Mononuclear cell (primary cell): ENCODE data around the gene NPTN. TPM values are rescaled to one million over a fixed set of nuclear protein-coding genes. Genes with fewer than 3 reads are reported as not detected.

Experiments used
- H3K27me3 ChIP-seq: 2 replicates; pipeline ENCODE4 v1.6.0; 2011; ENCODE audit warnings: low read length, control low read depth; ENCODE audit not compliant: insufficient read depth
- H3K4me1 ChIP-seq: 2 replicates; pipeline ENCODE4 v1.5.1; 2011; ENCODE audit warnings: mild to moderate bottlenecking, low read length, control low read depth; ENCODE audit not compliant: insufficient read depth
- H3K4me3 ChIP-seq: 2 replicates; pipeline ENCODE4 v1.5.1; 2011; ENCODE audit warnings: mild to moderate bottlenecking, low read length, moderate library complexity
- H3K9me3 ChIP-seq: 2 replicates; pipeline ENCODE4 v1.5.1; 2011; ENCODE audit warnings: low read depth, mild to moderate bottlenecking, control low read depth, low read length
- total RNA-seq: library from RNA; depleted of rRNA; stranded (reverse); fragments of >200 nt; gene quantifications from one replicate; pipeline ENCODE4 v1.2.3, GENCODE V29; 2012

The NPTN gene
- total RNA-seq, 1 donor: 40.4 TPM

DNA sequence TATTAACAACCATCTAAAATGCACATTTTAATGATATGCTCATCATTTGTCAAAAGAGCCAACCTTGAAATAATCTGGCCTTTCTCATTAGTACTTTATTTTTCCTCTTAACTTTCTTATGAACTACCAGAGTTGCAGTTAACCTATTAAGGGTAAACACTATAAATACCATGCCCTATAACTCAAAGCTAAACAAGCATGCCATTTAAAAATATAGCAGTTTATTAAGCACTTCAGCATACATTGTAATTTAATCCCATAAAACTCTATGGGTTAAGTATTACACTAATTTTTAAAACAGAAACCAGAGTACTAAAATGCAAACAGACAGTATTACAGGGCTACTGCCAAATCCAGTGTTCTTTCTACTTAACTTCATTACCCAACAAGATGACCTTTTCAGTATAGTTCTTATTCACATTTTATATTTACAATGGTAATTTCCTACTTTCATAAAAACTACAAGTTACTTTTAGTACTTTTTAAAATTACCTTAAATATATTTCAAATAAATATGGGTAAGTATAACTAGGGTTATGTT lies 11.8 kb downstream of the NPTN start:
- no peaks in the 10 kb centered on the region for H3K4me1 ChIP-seq

DNA sequence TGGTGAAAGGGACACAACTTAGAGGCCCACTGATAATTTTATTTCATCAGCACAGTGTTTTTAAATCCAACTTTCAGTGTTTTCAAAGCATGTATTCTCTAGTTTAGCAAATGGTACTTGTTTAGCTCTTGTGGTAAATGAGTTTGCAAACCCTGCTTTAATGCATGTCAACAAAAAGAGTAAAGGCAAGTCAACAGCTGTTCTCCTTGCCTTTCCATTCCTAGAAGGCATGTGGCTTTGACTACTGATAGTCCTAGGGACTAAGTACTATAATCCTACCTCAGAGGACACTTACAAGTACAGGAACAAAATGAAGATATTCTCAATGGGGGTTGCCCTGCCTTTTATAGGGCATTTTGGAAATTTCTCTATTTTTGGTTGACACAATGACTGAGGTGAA lies 13.1 kb downstream of the NPTN start:
- Histone ChIP-seq H3K4me1 (no peaks in the 10 kb centered on the region), H3K4me3 (no peak overlapping the region), H3K9me3 (no peaks in the 10 kb centered on the region), H3K27me3 (no peaks in the 10 kb centered on the region)

More for the DNA sequence above, 11.8 kb downstream of the NPTN start:
- no peaks in the 10 kb centered on the region for H3K9me3 ChIP-seq
- H3K27me3 ChIP-seq: no peaks in the 10 kb centered on the region
- H3K4me3 ChIP-seq: no peak overlapping the region

- Histone ChIP-seq H3K4me3 (no peak overlapping the region), H3K4me1 (no peaks in the 10 kb centered on the region), H3K27me3 (no peaks in the 10 kb centered on the region), H3K9me3 (no peaks in the 10 kb centered on the region)
Measured at GRCh38 chr15:73617913-73618312, 15.3 kb downstream of the NPTN start.

DNA sequence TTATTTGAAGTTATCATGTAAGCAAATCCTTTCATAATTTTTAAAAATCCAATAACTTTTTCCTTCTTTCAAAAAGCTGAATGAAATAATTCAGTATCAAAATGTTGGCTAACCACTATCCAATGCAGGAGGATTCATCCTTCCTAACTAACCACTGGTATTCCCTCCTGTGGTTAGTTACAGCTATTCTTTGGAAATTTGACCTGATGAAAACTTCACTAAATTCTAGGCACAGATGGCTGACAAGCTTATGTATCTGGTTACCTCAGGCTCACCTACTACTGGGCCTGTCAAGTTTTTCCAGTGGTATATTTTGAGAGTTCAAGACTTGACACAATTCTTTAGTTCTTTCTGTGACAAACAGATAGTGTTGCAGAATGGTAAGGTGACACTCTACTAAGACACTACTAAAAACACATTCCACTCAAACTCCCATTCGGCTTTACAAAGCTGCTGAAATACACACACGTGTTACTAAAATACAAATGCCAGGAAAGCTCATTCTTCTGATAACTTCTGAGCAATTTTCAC lies 15.8 kb downstream of the NPTN start:
- Histone ChIP-seq H3K4me1 (no peaks in the 10 kb centered on the region), H3K27me3 (no peaks in the 10 kb centered on the region), H3K9me3 (no peaks in the 10 kb centered on the region), H3K4me3 (no peak overlapping the region)

- Histone ChIP-seq H3K4me3 (no peak overlapping the region), H3K27me3 (no peaks in the 10 kb centered on the region), H3K4me1 (peaks cover 21% of the 10 kb centered on the region), H3K9me3 (no peaks in the 10 kb centered on the region)
Measured at GRCh38 chr15:73608941-73609340, 24.2 kb downstream of the NPTN start.

DNA sequence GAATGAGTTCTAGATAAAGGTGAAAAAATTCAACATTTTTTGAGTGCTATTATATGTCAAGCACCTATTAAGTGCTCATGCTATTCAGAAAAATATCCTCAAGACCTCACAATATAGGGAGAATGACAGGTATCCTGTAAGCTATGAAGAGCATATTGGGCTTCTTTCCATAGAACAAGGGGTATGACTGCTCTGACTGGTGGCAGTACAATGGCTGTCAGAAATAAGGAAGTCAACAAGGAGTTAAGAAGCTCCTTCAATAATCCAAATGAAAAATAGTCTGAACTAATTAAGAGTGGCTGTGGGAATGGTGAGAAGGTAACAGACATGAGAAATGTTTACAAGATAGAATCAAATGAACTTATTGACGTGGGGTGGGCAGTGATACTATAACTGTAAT lies 24.7 kb downstream of the NPTN start:
- Histone ChIP-seq H3K4me1 (peaks cover 21% of the 10 kb centered on the region), H3K4me3 (no peak overlapping the region), H3K9me3 (no peaks in the 10 kb centered on the region), H3K27me3 (no peaks in the 10 kb centered on the region)

DNA sequence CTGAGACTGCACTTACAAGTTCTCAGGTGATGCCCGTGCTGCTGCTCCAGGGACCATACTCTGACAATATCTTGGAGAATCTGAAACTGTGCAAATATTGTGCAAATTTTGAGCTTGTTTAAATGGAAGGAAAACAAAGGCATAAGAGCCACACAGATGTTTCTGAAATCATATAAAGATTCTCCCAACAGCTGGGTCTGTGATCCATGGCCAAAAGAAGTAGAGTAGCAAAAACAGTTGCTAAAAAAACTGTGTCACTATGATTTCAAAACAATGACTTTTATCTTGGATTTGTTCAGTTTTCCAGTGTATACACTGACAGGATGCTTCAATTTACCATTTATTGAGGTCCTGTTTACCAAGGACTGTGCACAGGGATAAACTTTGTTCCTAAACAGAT lies 25.3 kb downstream of the NPTN start:
- H3K4me1 ChIP-seq: peaks cover 26% of the 10 kb centered on the region
- no peaks in the 10 kb centered on the region for H3K9me3 ChIP-seq
- no peaks in the 10 kb centered on the region for H3K27me3 ChIP-seq
- H3K4me3 ChIP-seq: no peak overlapping the region

DNA sequence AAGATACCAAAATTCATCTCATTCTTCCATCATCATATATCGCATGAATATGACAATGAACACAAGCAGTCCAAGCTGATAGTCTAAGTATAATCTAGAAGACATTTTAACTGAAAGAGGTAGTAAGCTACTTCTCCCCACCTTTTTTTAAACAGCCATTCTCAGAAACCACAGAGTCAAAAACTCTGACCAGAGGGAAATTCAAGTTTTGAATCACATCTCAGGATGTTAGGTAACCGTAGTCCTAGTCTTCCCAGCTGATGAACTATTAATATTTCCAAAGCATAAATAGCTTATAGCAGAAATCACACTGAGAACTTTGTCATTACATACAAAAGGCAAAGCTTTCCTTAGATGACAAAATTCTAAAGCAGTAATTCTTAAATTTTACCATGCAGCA lies 25.8 kb downstream of the NPTN start:
- no peaks in the 10 kb centered on the region for H3K27me3 ChIP-seq
- H3K9me3 ChIP-seq: no peaks in the 10 kb centered on the region
- H3K4me3 ChIP-seq: no peak overlapping the region
- H3K4me1 ChIP-seq: peaks cover 30% of the 10 kb centered on the region

DNA sequence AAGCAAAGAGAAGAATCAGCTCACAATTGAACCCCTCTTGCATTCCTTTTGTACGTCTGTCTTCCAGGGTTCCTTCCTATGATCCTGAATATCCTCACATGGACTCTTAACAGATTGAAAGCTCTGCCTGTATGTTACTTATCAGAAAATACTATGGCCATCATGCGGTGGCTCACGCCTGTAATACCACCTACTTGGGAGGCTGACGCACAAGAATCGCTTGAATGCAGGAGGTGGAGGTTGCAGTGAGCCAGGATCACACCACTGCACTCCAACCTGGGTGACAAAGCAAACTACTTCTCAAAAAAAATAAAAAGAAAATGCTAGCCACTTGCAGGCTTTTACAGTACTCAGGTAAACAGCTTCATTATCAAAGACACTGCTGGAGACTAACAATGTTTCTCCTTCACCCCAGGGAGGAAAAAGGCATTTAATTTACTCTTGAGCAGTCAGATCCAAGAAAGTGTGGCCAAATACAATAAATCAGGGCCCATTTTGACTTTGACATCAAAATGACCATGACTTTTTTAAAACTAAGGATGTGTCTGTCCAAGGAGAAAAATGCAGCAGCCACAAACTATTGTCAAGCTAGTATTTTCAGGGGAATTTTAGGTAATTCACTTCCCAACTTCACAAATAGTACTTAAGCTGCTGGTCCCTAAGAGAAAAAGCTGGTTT lies 27.3 kb downstream of the NPTN start:
- H3K4me1 ChIP-seq: peaks cover 45% of the 10 kb centered on the region
- H3K9me3 ChIP-seq: no peaks in the 10 kb centered on the region
- no peaks in the 10 kb centered on the region for H3K27me3 ChIP-seq
- H3K4me3 ChIP-seq: no peak overlapping the region

GRCh38 chr15:73604477-73604876 lies 28.7 kb downstream of the NPTN start:
- H3K27me3 ChIP-seq: no peaks in the 10 kb centered on the region
- peaks cover 48% of the 10 kb centered on the region for H3K4me1 ChIP-seq
- no peaks in the 10 kb centered on the region for H3K9me3 ChIP-seq

DNA sequence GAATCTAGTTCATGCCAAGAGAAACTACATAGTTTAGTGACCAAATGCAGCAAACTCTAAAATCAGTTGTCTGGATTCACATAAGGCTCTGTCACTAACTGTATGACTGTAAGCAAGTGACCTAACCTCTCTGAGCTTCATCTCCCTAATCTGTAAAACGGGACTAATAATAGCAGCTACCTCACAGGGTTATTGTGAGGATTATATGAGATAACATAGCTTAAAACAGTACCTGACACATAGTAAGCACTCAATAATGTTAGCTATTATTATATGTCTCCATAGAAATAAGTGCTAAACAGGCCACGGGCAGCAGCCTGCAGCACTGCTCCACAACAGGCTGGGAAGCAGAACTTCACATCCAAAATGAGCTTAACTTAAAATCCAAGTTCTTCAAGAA lies 30.2 kb downstream of the NPTN start:
- Histone ChIP-seq H3K9me3 (no peaks in the 10 kb centered on the region), H3K4me3 (no peak overlapping the region), H3K27me3 (no peaks in the 10 kb centered on the region), H3K4me1 (peaks cover 41% of the 10 kb centered on the region)

More at GRCh38 chr15:73604477-73604876, 28.7 kb downstream of the NPTN start:
- no peak overlapping the region for H3K4me3 ChIP-seq

GRCh38 chr15:73602446-73602843 lies 30.7 kb downstream of the NPTN start:
- H3K9me3 ChIP-seq: no peaks in the 10 kb centered on the region
- peaks cover 35% of the 10 kb centered on the region for H3K4me1 ChIP-seq
- no peaks in the 10 kb centered on the region for H3K27me3 ChIP-seq
- no peak overlapping the region for H3K4me3 ChIP-seq

DNA sequence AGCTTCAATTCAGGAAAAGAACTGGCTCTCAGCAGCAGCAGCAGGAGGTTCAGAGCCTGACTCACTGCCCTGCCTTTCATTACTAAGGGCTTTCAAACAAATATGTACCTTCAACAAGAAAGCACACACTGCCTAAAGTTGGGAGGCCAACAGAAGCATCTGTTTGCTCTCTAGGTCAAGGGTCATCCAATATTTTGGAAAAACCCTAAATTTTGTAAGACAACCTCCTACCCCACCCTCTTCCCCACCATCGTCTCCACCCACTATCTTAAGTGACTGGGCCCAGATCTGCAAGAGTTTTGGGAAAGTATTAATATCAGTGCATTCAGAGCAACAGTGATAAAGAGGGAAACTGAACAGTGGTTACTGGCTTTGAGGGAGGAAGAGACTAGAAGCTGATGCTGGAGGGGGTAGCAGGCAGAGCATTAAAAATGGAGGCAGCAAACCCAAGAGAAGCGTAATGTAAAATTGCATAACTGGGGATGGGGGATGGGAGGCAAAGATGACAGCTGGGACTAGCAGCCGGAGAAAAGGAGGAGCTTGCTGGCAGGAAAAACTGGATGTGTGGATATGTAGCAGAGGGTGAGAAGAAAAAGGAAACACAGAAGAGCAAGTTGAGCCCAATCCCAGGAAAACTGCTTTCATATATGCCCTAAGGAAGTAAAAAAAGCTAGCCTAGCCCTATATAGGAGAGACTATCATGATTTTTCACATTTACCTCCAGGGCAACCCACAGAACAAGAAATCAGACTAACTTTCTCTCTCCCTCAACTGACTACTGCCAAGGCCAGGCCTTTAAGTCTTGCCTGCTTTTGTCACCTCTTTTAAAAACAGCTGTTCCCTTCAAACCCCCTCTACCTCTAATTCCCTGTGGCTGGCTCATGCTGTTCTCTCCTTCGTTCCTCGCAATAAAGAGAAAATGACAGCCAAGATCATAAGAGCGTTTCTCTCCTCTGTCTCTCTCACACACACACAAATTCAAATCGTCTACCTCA lies 31.4 kb downstream of the NPTN start:
- Histone ChIP-seq H3K4me3 (no peak overlapping the region), H3K9me3 (no peaks in the 10 kb centered on the region), H3K4me1 (peaks cover 29% of the 10 kb centered on the region), H3K27me3 (no peaks in the 10 kb centered on the region)

DNA sequence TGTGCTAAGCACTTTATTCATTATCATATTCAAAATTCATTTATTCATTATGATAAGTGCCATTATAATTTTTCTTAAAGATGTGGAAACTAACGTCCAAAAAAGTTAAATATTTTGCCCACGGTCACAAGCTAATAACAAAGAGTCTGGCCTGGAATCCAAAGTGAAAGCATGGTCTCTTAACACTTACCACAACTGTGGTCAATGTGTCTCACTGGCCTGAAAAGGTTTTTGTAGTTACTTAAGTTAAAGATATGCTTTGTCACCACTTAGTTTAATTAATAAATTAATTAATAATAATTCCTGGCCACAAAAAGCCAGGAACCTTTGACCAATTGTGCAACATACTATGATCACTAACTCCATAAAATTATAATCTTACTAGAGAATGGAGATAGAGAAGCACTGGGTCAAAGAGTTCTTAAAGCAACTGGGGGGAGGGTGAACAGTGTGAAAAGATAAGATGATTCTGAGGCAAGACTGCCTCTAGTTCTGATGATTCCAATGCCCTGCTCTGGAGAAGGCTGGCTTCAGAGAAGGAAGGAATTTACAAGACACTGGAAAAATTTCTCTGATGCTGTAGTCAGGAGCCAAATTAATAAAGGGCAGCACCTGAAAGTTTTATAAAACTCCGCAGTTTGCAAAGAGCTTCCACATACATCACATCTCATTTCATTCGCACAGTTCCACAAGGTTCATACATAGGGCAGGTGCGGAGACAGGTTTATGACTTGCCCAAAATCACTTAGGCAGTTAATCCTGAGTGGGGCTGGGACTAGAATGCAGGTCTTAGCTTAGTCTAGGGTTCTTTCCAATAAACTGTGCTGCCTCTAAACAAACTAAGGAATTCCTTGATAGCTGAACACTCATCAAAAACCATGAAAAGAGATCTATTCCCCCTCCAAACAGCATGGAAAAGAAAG lies 32.5 kb downstream of the NPTN start:
- no peaks in the 10 kb centered on the region for H3K9me3 ChIP-seq
- no peak overlapping the region for H3K4me3 ChIP-seq
- H3K27me3 ChIP-seq: no peaks in the 10 kb centered on the region
- H3K4me1 ChIP-seq: peaks cover 27% of the 10 kb centered on the region
